Transverse colon (tissue), 4 donors: ENCODE data around the gene SERAC1.

ENCODE experiments used
- CTCF ChIP-seq, 5 experiments: fragments of 200-600 bp in 3 of 5; fragments of 450-650 bp in 2 of 5; sonication (generic) in 3 of 5; IDR thresholded peaks; 1 replicate in 2 of 5; 2 replicates in 3 of 5; pipeline ENCODE4 v1.5.1; 2016 to 2017; ENCODE audit warnings: antibody characterized with exemption in 5 of 5, inconsistent platforms in 3 of 5, mild to moderate bottlenecking in 2 of 5, moderate library complexity in 1 of 5
- POLR2A ChIP-seq: fragments of 450-650 bp; IDR thresholded peaks from one replicate; pipeline ENCODE4 v1.6.1; 2016; ENCODE audit warnings: antibody characterized with exemption, mild to moderate bottlenecking, moderate library complexity
- POLR2AphosphoS5 ChIP-seq, 3 donors: sonication (generic); formaldehyde crosslinking; IDR thresholded peaks; one replicate each; pipeline ENCODE4 v1.6.1; 2016; ENCODE audit warnings: antibody characterized with exemption in 3 of 3

- TF ChIP-seq POLR2AphosphoS5 (IDR thresholded peaks at IDR 0.05) (no peak), CTCF (IDR thresholded peaks at IDR 0.05) (no peak), POLR2A (no peak)
These were observed 63.4 kb downstream of the SERAC1 start for GRCh38 chr6:158104696-158105095.
